ENCODE measurements around the gene SMIM33. TPM values are rescaled to one million over a fixed set of nuclear protein-coding genes. Genes with fewer than 3 reads are reported as not detected.

SMIM33 gene
- total RNA-seq, 2 donors from 2014 or later = not detected

DNA sequence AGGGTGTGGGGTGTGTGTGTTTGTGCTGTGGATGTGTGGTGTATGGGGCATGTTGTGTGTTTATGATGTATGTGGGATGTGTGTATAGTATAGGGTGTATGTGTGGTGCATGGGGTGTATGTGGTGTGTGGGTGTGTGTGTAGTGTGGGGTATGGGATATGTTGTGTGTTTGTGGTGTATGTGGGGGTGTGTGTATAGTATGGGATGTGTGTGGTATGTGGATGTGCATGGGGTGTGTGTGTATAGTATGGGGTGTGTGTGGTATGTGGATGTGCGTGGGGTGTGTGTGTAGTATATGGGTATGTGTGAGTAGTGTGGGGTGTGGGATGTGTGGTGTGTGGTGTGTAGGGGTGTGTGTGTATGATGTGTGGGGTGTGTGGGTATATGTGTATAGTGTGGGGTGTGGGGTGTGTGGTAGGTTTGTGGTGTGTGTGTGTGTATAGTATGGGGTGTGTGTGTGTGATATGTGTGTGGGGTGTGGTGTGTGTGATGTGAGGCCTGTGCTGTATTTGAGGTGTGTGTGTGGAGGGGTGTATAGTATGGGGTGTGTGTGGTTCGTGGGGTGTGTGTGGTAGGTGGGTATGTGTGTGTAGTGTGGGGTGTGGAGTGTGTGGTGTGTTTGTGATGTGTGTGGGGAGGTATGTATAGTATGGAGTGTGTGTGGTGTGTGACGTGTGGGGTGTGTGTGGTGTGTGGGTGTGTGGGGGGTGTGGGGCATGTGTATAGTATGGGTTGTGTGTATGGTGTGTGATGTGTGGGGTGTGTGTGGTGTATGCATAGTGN, 18.7 kb upstream of the SMIM33 start:
- no peaks in the 10 kb centered on the region for H3K27me3 ChIP-seq
- WGBS, 2 donors = 59 to 76% methylated on average over 3 of the region's 3 CpGs
- H3K27ac ChIP-seq = no peak overlapping the region
- H3K36me3 ChIP-seq (replicated peaks in 1 of 2; ENCODE audit: insufficient read depth in 1 of 2, low read depth in 2 of 2) = no peaks in the 10 kb centered on the region
- ATAC-seq = no peak
- intact Hi-C loops (cut with DNase I) = no loop called here
- no peaks in the 10 kb centered on the region for H3K4me1 ChIP-seq
- no peak overlapping the region for H3K4me3 ChIP-seq
- H3K9me3 ChIP-seq = no peaks in the 10 kb centered on the region
- TF ChIP-seq POLR2A (IDR thresholded peaks at IDR 0.05) = no peak
- TF ChIP-seq, protein P1, sequence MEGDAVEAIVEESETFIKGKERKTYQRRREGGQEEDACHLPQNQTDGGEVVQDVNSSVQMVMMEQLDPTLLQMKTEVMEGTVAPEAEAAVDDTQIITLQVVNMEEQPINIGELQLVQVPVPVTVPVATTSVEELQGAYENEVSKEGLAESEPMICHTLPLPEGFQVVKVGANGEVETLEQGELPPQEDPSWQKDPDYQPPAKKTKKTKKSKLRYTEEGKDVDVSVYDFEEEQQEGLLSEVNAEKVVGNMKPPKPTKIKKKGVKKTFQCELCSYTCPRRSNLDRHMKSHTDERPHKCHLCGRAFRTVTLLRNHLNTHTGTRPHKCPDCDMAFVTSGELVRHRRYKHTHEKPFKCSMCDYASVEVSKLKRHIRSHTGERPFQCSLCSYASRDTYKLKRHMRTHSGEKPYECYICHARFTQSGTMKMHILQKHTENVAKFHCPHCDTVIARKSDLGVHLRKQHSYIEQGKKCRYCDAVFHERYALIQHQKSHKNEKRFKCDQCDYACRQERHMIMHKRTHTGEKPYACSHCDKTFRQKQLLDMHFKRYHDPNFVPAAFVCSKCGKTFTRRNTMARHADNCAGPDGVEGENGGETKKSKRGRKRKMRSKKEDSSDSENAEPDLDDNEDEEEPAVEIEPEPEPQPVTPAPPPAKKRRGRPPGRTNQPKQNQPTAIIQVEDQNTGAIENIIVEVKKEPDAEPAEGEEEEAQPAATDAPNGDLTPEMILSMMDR (IDR thresholded peaks at IDR 0.05) = no peak
- DNase-seq = no peak

DNA sequence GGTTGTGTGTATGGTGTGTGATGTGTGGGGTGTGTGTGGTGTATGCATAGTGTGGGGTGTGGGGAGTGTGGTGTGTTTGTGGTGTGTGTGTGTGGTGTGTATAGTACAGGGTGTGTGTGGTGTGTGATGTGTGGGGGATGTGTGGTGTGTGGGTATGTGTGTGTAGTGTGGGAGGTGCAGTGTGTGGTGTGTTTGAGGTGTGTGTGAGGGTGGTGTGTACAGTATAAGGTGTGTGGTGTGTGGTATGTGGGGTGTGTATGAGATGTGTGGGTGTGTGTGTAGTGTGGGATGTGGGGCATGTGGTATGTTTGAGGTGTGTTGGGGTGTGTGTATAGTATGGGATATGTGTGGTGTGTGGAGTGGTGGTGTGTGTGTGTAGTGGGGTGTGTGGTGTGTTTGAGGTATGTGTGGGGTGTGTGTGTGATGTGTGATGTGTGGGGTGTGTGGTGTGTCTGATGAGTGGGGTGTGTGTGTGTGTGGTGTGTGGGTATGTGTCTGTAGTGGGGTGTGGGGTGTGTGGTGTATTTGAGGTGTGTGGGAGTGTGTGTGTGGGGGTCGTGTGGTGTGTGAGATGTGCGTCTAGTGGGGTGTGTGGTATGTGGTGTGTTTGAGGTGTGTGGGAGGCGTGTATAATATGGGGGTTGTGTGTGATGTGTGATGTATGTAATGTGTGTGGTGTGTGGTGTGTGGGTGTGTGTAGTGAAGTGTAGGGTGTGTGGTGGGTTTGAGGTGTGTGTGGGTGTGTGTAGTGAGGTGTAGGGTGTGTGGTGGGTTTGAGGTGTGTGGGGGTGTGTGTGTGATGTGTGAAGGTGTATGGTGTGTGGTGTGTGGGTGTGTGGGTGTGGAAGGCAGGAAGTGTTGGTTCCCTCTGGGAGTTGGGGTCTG, 16.9 kb upstream of the SMIM33 start:
- Histone ChIP-seq H3K4me1 (no peaks in the 10 kb centered on the region), H3K9me3 (no peaks in the 10 kb centered on the region), H3K36me3 (replicated peaks in 1 of 2; ENCODE audit: insufficient read depth in 1 of 2, low read depth in 2 of 2) (no peaks in the 10 kb centered on the region), H3K27ac (no peak overlapping the region), H3K4me3 (no peak overlapping the region), H3K27me3 (no peaks in the 10 kb centered on the region)
- 57 to 68% methylated on average over 3 of the region's 3 CpGs for WGBS, 2 donors
- ATAC-seq (no peak), DNase-seq (no peak)
- intact Hi-C loops (cut with DNase I) = no loop called here
- no peak for TF ChIP-seq POLR2A (IDR thresholded peaks at IDR 0.05)
- TF ChIP-seq, protein P1 (IDR thresholded peaks at IDR 0.05) = no peak

DNA sequence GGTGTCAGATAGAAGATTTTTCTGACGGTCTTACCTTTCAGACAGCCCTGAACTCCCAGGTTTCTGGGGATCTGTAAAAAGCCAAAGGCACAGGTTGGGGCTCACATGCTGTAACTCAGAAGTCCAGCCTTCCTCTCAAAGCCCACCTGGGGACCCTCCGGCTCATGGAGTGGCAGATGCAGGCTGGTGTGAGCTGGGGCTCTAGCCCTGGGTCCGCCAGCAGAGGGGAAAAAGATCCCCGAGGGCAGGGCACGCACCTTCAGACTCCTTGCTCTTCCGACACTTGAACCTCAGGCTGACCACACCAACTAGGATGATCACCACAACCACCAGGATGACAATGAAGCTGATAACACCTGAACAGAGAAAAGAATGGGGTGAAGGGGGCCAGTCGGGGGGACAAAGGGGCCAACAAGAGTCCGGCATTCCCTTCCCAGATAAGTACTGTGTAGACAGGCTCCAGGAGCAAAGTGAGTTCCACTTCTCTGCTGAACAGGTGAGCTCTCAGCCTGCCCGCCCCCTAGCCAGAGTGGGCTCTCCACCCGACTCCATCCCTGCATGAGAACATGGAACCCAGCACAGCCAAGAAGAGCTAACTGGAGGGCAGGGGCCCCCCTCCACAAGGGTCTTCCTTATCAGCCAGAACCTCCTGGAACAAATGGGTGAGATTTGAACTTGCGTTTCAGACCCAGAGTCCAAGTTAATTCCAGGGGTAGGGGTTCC, 16.1 kb upstream of the SMIM33 start:
- intact Hi-C loops (cut with DNase I) = no loop called here
- Histone ChIP-seq H3K27ac (no peak overlapping the region), H3K9me3 (no peaks in the 10 kb centered on the region), H3K4me1 (peaks cover 8% of the 10 kb centered on the region), H3K27me3 (no peaks in the 10 kb centered on the region), H3K36me3 (replicated peaks in 1 of 2; ENCODE audit: insufficient read depth in 1 of 2, low read depth in 2 of 2) (no peaks in the 10 kb centered on the region), H3K4me3 (no peak overlapping the region)
- TF ChIP-seq, protein P1 (IDR thresholded peaks at IDR 0.05) = no peak
- WGBS, 2 donors = 76 to 81% methylated on average over 11 of the region's 11 CpGs
- ATAC-seq (no peak), DNase-seq (no peak)

DNA sequence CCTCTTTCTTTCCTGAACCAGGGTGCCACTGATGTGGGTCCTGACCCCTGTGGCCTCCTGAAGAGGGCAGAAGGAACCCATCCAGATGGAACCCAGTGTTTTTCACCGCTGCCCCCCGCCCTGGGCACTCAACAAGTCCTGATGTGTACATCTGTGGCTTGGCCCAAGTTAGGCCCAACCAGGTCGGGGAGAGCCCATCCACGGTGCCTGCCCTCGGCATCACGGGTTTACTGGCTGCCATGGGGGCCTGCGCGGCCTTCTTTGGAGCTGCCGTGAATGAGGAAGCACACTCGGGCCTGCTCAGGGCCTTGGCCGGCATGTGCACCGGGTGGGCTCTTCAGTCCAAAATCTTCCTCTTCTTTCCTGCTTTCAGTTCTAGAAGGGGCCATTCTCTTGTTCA, 14.0 kb upstream of the SMIM33 start:
- Histone ChIP-seq H3K9me3 (no peaks in the 10 kb centered on the region), H3K4me1 (peaks cover 8% of the 10 kb centered on the region), H3K27ac (no peak overlapping the region), H3K27me3 (no peaks in the 10 kb centered on the region), H3K4me3 (no peak overlapping the region), H3K36me3 (replicated peaks in 1 of 2; ENCODE audit: insufficient read depth in 1 of 2, low read depth in 2 of 2) (no peaks in the 10 kb centered on the region)
- 81 to 88% methylated on average over 12 of the region's 12 CpGs for WGBS, 2 donors
- TF ChIP-seq, protein P1 (IDR thresholded peaks at IDR 0.05) = no peak
- no peak for TF ChIP-seq POLR2A (IDR thresholded peaks at IDR 0.05)
- intact Hi-C loops (cut with DNase I) = no loop called here
- no peak for ATAC-seq
- no peak for DNase-seq
